NK-92 (cell line): ENCODE data around the gene MICALL2.

ENCODE experiments used
- DNase-seq: peaks from one replicate; lab custom pipeline; 2025; ENCODE audit not compliant: unreplicated experiment; lab: John Stamatoyannopoulos, UW

The MICALL2 gene

GRCh38 chr7:1434891-1435670 lies 24.2 kb downstream of the MICALL2 start:
- no peak for DNase-seq

- DNase-seq = no peak
Measured at GRCh38 chr7:1434165-1434718, 25.0 kb downstream of the MICALL2 start.

GRCh38 chr7:1433128-1433920 lies 25.9 kb downstream of the MICALL2 start:
- DNase-seq = no peak

GRCh38 chr7:1432411-1433082 lies 26.7 kb downstream of the MICALL2 start:
- no peak for DNase-seq

- no peak for DNase-seq
Measured at GRCh38 chr7:1431634-1432380, 27.5 kb downstream of the MICALL2 start.

- no peak for DNase-seq
Measured at GRCh38 chr7:1431226-1431625, 28.0 kb downstream of the MICALL2 start.

- no peak for DNase-seq
Measured at GRCh38 chr7:1430056-1430845, 29.0 kb downstream of the MICALL2 start.

- no peak for DNase-seq
Measured at GRCh38 chr7:1428941-1429501, 30.2 kb downstream of the MICALL2 start.

GRCh38 chr7:1427064-1427657 lies 32.1 kb downstream of the MICALL2 start:
- DNase-seq = no peak

GRCh38 chr7:1426474-1426873 lies 32.8 kb downstream of the MICALL2 start:
- no peak for DNase-seq

GRCh38 chr7:1425292-1426136 lies 33.8 kb downstream of the MICALL2 start:
- no peak for DNase-seq

- DNase-seq = no peak
Measured at GRCh38 chr7:1424041-1424440, 35.2 kb downstream of the MICALL2 start.

- DNase-seq = no peak
Measured at GRCh38 chr7:1423264-1423811, 35.9 kb downstream of the MICALL2 start.

- no peak for DNase-seq
Measured at GRCh38 chr7:1422512-1423263, 36.6 kb downstream of the MICALL2 start.

- DNase-seq = no peak
Measured at GRCh38 chr7:1421946-1422345, 37.3 kb downstream of the MICALL2 start.

GRCh38 chr7:1421020-1421790 lies 38.1 kb downstream of the MICALL2 start:
- DNase-seq = no peak

GRCh38 chr7:1419688-1420087 lies 39.6 kb downstream of the MICALL2 start:
- no peak for DNase-seq
